Parietal lobe (tissue), 2 donors: ENCODE measurements around the gene MARCHF5. TPM values are rescaled to one million over a fixed set of nuclear protein-coding genes. Genes with fewer than 3 reads are reported as not detected.

Experiments used
- small RNA-seq: library from RNA; depleted of rRNA; stranded (forward); fragments of <200 nt; gene quantifications from one replicate; pipeline ENCODE3, GENCODE V24; 2014; ENCODE audit warnings: low replicate concordance
- total RNA-seq: library from RNA; depleted of rRNA; stranded (reverse); fragments of >200 nt; gene quantifications from one replicate; pipeline ENCODE4 v1.2.3, GENCODE V29; 2014

Gene MARCHF5, protein sequence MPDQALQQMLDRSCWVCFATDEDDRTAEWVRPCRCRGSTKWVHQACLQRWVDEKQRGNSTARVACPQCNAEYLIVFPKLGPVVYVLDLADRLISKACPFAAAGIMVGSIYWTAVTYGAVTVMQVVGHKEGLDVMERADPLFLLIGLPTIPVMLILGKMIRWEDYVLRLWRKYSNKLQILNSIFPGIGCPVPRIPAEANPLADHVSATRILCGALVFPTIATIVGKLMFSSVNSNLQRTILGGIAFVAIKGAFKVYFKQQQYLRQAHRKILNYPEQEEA
- total RNA-seq = 33.8 TPM

GRCh38 chr10:92290837-92291615, at the start of gene MARCHF5, which contains the start of gene CPEB3:
Gene MARCHF5, plus strand, starts transcription at chr10:92291167. Its CDS starts 328 bp downstream, at chr10:92291495.
Gene CPEB3, minus strand, starts transcription at chr10:92291078. Its CDS starts 50,728 bp downstream, at chr10:92240350.

Small RNA genes lying within 50 kb of the gene (small RNA-seq; reads per million reads assigned to genes)
- gene RF00019 (not detected), gene RNY3P12 (not detected)

Other genes starting within 250 kb of the MARCHF5 start
- 23.2 TPM for gene CPEB3, start 89 bp upstream of the MARCHF5 start, total RNA-seq